GM21723 (cell line): ENCODE measurements around the gene RALGDS.
"Not testable (repeated sequence)": the region's sequence is repeated elsewhere in the genome, so short reads cannot be mapped to it uniquely, and the experiment has no call there.

Experiments used
- ATAC-seq: cut with Tn5 transposase; IDR thresholded peaks from one replicate; pipeline ENCODE4 v1.9.1; 2021; ENCODE audit warnings: mild to moderate bottlenecking, moderate library complexity; ENCODE audit not compliant: unreplicated experiment

The RALGDS gene

DNA sequence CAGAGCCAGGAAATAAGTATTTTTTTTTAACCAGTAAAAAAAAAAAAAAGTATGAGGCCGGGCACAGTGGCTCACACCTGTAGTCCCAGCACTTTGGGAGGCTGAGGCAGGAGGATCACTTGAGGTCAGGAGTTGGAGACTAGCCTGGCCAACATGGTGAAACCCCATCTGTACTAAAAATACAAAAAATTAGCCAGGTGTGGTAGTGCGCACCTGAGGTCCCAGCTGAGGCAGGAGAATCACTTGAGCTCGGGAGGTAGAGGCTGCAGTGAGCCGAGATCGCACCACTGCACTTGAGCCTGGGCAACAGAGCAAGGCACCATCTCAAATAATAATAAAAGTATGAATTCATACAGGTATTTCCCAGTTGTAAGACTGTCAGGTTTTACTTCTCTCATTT lies 48.8 kb downstream of the RALGDS start:
- not testable (repeated sequence) for ATAC-seq

DNA sequence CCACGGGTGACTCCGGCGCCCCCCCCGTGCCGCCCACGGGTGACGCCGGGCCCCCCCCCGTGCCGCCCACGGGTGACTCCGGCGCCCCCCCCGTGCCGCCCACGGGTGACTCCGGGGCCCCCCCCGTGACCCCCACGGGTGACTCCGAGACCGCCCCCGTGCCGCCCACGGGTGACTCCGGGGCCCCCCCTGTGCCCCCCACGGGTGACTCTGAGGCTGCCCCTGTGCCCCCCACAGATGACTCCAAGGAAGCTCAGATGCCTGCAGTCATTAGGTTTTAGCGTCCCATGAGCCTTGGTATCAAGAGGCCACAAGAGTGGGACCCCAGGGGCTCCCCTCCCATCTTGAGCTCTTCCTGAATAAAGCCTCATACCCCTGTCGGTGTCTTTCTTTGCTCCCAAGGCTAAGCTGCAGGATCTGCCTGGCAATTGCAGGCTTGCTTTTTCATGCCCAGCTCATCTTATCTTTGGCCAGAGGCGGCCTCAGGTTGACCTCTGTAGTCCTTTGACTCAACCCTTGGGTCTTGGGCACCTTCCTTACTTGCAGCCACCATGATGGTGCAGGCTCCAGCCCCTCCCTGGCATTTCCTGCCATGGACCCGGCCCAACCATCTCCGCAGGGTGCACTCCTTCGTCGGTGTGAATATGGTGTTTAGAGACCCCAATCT lies 49.4 kb downstream of the RALGDS start:
- no peak for ATAC-seq

- ATAC-seq = not testable (repeated sequence)
Observed at GRCh38 chr9:133070985-133071384, 50.1 kb downstream of the RALGDS start.

- not testable (repeated sequence) for ATAC-seq
Observed at GRCh38 chr9:133070500-133070961, 50.5 kb downstream of the RALGDS start.

DNA sequence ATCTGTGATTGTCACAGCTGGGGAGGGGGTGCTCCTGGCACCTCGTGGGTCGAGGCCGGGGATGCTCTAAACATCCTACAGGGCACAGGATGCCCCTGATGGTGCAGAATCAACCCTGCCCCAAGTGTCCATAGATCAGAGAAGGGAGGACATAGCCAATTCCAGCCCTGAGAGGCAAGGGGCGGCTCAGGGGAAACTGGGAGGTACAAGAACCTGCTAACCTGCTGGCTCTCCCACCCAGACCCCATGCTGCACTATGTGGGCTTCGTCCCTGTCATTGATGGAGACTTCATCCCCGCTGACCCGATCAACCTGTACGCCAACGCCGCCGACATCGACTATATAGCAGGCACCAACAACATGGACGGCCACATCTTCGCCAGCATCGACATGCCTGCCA lies 52.6 kb downstream of the RALGDS start:
- not testable (repeated sequence) for ATAC-seq

DNA sequence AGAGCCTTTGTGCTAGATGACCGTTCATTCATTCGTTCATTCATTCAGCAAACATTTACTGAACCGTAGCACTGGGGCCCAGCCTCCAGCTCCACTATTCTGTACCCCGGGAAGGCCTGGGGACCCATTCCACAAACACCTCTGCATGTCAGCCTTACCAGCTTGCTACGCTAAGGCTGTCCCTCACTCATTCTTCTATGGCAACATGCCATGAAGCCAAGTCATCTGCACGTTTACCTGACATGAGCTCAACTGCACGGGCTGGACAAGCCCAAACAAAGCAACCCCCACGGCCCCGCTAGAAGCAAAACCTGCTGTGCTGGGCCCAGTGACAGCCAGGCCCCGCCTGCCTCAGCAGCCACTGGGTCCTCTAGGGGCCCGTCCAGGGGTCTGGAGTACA lies 53.2 kb downstream of the RALGDS start:
- ATAC-seq = no peak

DNA sequence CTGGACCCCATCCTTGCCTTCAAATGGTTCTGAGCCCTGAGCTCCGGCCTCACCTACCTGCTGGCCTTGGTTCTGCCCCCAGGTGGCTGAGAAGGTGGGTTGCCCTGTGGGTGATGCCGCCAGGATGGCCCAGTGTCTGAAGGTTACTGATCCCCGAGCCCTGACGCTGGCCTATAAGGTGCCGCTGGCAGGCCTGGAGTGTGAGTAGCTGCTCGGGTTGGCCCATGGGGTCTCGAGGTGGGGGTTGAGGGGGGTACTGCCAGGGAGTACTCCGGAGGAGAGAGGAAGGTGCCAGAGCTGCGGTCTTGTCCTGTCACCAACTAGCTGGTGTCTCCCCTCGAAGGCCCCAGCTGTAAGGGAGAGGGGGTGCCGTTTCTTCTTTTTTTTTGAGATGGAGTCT lies 54.0 kb downstream of the RALGDS start:
- ATAC-seq = no peak

- ATAC-seq = no peak
Observed at GRCh38 chr9:133066181-133066983, 54.7 kb downstream of the RALGDS start.

GRCh38 chr9:133065070-133065388 lies 56.0 kb downstream of the RALGDS start:
- ATAC-seq = no peak

- no peak for ATAC-seq
Observed at GRCh38 chr9:133064241-133065069, 56.6 kb downstream of the RALGDS start.

- no peak for ATAC-seq
Observed at GRCh38 chr9:133063500-133064231, 57.4 kb downstream of the RALGDS start.

DNA sequence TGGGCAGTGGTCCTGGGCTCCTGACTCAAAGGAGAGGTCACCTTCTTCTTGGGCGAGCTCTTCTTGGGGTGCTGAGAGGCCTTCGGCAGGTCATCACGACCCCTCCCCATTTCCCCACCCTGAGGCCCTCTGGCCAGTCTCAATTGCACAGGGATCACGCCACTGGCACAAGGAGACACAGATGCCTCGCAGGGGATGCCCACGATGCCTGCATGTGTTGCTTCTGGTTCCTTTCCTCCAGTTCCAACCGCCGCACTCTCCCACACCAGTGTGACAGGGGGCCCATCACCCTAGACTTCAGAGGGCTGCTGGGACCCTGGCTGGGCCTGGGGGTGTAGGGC lies 57.9 kb downstream of the RALGDS start:
- ATAC-seq = no peak

DNA sequence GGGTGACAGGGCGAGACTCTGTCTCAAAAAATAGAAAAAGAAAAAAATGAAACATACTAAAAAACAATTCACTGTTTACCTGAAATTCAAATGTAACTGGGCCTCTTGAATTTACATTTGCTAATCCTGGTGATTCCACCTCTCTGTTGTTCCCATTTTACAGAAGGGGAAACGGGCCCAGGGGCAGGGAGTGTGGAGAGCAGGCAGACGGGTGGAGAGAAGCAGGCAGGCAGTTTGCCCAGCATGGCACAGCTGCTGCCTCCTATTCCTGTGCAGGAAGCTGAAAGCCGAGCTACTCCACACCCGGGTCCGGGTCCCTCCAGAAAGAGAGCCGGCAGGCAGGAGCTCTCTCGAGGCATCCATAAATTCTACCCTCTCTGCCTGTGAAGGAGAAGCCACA lies 58.5 kb downstream of the RALGDS start:
- ATAC-seq = not testable (repeated sequence)

DNA sequence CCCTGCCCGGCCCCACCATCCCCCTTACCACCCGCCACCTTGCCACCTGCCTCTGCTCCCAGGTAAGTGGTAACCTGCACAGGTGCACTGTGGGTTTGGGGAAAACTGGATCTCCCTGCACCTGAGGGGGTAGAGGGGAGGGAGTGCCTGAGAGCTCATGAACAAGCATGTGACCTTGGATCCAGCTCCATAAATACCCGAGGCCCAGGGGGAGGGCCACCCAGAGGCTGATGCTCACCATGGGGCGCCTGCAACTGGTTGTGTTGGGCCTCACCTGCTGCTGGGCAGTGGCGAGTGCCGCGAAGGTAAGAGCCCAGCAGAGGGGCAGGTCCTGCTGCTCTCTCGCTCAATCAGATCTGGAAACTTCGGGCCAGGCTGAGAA lies 59.3 kb downstream of the RALGDS start, which contains the start of gene CEL:
CEL (plus strand) TSS at position 218 of the 382 bp plus-strand sequence; CDS start at position 240, 22 bp downstream.
- not testable (repeated sequence) for ATAC-seq

DNA sequence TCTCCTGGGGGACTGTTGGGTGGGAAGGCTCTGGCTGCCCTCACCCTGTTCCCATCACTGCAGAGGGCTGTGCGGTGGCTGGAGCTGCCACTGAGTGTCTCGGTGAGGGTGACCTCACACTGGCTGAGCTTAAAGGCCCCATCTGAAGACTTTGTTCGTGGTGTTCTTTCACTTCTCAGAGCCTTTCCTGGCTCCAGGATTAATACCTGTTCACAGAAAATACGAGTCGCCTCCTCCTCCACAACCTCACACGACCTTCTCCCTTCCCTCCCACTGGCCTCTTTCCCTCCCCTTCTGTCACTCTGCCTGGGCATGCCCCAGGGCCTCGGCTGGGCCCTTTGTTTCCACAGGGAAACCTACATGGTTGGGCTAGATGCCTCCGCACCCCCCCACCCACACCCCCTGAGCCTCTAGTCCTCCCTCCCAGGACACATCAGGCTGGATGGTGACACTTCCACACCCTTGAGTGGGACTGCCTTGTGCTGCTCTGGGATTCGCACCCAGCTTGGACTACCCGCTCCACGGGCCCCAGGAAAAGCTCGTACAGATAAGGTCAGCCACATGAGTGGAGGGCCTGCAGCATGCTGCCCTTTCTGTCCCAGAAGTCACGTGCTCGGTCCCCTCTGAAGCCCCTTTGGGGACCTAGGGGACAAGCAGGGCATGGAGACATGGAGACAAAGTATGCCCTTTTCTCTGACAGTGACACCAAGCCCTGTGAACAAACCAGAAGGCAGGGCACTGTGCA lies 59.8 kb downstream of the RALGDS start:
- not testable (repeated sequence) for ATAC-seq

DNA sequence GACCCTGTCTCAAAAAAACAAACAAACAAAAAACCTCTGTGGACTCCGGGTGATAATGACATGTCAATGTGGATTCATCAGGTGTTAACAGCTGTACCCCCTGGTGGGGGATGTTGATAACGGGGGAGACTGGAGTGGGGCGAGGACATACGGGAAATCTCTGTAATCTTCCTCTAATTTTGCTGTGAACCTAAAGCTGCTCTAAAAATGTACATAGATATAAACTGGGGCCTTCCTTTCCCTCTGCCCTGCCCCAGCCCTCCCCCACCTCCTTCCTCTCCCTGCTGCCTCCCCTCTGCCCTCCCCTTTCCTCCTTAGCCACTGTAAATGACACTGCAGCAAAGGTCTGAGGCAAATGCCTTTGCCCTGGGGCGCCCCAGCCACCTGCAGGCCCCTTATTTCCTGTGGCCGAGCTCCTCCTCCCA lies 60.6 kb downstream of the RALGDS start:
- ATAC-seq = no peak

DNA sequence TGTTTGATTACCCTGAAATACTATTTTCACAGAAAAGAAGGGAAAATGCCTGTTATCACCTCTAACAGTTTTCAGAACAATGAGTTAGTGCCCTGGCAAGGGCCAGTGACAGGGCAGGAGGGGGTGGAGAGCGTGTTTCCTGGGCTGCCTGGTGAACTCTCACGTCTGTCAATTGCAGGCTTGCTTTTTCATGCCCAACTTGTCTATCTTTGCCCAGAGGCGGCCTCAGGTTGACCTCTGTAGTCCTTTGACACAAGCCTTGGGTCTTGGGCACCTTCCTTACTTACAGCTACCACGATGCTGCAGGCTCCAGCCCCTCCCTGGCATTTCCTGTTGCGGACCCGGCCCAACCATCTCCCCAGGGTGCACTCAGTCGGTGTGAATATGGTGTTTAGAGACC lies 61.4 kb downstream of the RALGDS start:
- no peak for ATAC-seq

GRCh38 chr9:133058550-133059320 lies 62.3 kb downstream of the RALGDS start:
- ATAC-seq = no peak

- no peak for ATAC-seq
Observed at GRCh38 chr9:133058071-133058470, 63.0 kb downstream of the RALGDS start.
